ENCODE results near the gene KLRC2.

- TF ChIP-seq KLF16 (tag by site-specific recombination; IDR thresholded peaks at IDR 0.05) (no peak), ZNF704 (tag by site-specific recombination; IDR thresholded peaks at IDR 0.05) (no peak), REST (tag by site-specific recombination; IDR thresholded peaks at IDR 0.05) (no peak), ZNF146 (tag by site-specific recombination; IDR thresholded peaks at IDR 0.05) (no peak), CTCF (tag by site-specific recombination; IDR thresholded peaks at IDR 0.05) (no peak), MYNN (tag by site-specific recombination; IDR thresholded peaks at IDR 0.05; ENCODE audit: borderline replicate concordance) (no peak)
These were observed 35.0 kb downstream of the KLRC2 start for GRCh38 chr12:10400829-10401228.
